Activated CD8-positive, alpha-beta memory T cell treated with anti-CD3 and anti-CD28 coated beads, Interleukin-2, amount 50 U/mL, for 48 hours (primary cell): Measurements from ENCODE around the gene NAT14.
"Not testable (repeated sequence)": the region's sequence is repeated elsewhere in the genome, so short reads cannot be mapped to it uniquely, and the experiment has no call there.

Experiments used
- DNase-seq: peaks from one replicate; pipeline ENCODE4 v3.0.0-alpha.2; 2020

NAT14 gene

GRCh38 chr19:55504252-55504603 lies 19.2 kb downstream of the NAT14 start:
- no peak for DNase-seq

DNA sequence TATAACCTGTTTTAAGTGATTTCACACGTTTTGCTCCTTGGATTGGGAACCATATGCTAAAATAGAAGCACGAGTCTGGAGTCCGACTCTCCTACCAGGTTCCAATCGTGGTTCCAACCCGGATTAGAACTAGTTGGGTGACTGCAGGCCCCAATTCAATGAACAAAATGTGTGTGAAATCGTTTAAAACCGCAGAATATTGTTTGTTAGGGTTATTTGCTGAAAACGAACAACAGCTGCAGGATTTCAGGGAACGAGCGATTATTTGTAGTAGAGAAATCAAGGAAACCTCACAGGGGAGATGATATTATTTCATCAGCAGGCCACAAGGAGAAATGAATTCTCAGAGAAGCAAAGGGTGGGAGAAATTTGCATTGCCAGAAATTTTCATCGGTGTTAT lies 20.0 kb downstream of the NAT14 start:
- DNase-seq: no peak

DNA sequence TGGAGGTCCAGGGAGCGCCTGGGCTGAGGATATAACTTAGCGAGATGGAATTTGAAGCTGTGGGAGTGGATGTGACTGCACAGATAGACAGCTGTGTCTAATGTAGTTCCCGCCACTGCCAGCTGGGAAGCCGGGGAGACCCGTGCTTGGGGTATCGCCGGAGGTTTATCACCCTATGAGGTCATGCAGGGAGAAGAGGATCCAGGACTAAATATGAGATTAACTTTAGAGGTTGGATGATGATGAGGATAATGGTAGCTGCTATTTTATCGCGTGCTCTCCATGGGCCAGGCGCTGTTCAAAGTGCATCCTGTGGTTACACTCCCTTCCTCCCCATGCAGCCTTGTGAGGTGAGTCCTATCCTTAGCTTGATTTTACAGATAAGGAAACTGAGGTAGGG lies 23.1 kb downstream of the NAT14 start:
- no peak for DNase-seq

DNA sequence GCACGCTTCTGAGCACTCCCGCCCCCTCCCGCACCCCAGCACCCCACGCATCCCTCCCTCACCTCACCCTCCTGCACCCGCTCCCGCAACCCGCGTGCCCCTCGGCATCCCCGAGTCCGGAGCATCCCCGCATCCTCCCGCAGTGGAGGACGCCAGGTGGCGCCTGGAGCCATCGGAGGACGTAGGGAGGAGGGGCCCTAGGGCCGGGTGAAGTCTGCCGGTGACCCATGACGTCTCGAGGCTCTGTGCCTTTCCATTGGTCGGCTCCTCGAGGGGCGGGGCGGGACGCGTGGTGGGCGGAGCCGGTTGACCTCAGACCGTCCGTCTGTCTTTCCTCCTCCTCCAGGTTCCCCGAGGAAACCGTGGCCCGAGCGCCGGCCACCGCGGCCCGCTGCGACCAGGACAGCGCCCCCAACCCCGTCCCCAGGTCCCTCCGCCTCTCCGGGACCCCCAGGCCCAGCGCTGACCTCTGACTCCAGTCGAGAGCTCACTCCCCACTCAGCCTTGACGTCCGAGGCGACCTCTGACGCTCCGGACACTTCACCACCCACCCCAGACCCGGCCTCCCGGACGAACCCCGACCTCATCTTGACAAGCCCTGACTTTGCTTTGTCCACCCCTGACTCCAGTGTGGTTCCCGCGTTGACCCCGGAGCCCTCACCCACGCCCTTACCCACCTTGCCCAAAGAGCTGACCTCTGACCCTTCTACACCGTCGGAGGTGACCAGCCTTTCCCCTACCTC lies 32.1 kb downstream of the NAT14 start:
- DNase-seq: peak; percentile 98

DNA sequence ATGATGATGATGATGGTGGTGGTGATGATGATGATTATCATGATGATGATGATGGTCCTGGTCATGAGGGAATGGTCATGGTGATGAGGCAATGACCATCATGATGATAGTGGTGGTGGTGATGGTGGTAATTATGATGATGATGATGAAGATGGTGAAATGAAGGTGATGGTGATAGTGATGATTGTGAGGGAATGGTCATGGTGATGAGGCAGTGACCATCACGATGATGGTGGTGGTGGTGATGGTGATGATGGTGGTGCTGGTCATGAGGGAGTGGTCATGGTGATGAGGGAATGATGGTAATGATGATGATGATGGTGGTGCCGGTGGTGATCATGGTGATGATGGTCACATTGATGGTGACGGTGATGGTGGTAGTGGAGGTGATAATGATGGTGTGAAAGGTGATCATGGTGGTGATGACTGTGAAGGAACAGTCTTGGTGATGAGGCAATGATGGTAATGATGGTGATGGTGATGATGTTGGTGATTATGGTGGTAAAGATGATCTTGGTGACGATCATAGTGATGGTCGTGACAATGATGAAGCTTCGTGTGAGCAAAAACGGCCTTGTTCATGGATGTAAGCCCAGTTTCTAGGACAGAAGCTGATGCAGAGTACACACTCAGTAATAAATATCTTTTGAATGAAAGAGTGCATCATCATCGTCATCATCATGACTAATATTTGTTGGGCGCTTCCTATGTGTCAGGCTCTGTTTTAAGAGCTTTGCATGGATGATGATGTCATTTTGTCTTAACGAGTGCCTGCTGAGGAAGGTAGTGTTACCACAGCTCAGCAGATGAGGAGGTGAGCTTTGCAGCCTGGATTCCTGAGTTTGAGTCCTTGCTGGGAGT lies 34.7 kb downstream of the NAT14 start:
- no peak for DNase-seq

DNA sequence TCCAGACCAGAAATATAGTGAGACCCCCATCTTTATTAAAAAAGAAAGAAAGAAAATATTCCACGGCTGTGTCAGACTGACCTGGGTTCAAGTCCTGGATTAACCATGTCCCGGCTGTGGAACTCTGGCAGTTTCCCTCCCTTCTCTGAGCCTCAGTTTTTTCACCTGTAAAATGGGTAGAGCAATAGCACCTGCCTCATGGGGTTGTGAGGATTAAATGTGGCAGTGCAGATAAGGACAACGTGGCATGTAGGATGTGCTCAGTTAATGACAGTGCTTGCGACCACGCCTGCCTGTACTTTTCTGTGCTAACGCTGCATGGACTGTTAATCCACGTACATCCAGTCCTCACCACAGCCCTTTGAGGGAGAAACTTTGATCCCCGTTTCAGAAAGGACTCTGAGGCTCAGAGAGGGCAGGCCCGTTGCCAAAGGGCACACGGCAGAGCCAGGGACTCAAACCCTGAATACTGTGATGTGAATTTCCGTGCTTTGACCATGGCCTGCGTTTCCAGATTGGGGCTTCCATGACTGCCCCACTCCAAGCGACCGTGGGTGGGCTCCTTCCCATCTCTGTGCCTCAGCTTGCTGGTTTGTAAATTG lies 35.8 kb downstream of the NAT14 start:
- DNase-seq: no peak

GRCh38 chr19:55525289-55526101 lies 40.5 kb downstream of the NAT14 start:
- DNase-seq: no peak

DNA sequence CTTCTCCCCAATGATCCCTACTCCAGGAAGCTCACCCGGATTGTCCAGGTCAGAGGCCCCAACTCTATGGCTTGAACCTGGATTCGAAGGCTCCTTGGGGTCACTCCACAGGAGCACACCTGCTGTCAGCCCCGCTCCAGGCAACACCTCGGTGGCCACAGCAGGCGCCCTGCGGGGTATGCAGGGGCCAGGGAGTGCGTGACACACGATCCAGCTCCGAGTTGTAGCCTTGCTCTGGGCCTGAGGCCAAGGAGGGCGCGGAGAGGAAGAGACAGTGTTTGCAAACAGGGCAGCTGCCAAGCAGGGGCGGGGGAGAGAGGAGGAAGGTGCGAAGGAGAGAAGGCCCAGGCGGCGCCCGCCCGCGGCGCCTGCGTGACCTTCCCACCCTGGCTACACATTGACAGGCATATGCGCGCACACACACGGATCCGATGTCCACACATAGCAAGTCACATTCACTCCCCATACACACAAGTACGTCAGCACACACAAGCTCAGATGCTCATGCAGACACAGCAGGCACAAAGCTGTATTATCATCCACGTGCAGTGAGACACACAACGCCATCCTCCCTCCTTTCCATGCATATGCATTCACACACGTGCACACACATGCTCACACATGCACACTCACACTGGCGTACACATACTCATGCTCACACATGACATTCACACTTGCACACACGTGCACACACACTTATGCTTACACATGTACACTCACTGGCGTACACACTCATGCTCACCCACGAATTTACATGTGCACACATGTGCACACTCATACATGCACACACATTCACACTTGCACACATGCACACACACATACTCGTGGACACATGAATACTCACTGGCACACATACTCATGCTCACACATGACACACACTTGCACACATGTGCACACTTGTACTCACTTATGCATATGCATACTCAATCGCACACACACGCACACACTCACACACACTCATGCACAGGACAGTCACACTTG lies 41.5 kb downstream of the NAT14 start:
- DNase-seq: no peak

- no peak for DNase-seq
Observed at GRCh38 chr19:55527197-55528029, 42.4 kb downstream of the NAT14 start.

DNA sequence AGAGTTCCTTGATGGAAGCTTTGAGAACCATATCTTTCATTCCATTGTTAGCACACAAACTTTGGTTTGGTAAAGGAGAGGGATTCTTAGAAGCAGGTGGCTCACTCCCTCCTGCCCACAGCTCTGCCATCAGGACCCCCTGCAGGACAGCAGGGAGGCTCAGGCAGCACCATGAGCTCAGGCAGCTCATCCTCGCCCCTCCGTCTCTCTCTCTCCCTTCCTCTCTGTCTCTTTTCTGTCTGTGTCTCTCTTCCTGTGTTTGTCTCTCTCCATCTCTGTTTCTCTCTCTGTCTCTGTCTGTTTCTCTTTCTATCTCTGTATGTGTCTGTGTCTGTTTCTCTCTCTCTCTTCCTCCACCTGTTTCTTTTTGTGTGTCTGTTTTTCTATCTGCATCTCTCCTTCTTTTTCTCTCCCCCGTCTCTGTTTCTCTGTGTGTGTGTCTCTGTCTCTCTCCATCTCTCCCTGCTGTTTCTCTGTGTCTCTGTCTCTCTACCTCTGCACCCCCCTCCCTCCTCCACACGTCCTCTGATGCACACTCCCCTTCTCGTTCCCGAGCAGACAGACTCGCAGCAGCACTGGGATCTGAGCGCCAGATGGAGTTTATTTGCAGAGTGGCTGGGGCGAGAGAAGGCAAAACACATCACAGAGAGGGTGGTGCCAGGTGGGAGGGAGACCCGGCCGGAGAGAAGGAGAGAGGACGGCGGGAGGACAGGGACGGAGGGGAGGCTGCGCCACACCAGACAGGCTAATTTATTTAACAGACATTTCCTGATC lies 43.2 kb downstream of the NAT14 start:
- DNase-seq: no peak

- DNase-seq: no peak
Observed at GRCh38 chr19:55529636-55530234, 44.7 kb downstream of the NAT14 start.

GRCh38 chr19:55530996-55531395 lies 46.0 kb downstream of the NAT14 start:
- no peak for DNase-seq

DNA sequence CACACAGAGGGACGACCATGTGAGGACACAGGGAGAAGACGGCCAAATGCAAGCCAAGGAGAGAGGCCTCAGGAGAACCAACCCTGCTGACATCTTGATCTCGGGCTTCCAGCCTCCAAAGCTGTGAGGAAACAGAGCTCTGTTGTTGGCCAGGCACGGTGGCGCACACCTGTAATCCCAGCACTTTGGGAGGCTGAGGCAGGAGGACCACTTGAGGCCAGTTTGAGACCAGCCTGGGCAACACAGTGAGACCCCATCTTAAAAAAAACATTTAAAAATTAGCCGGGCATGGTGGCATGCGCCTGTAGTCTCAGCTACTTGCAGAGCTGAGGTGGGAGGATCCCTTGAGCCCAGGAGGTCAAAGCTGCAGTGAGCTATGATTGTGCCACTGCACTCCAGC lies 49.3 kb downstream of the NAT14 start:
- DNase-seq: not testable (repeated sequence)

DNA sequence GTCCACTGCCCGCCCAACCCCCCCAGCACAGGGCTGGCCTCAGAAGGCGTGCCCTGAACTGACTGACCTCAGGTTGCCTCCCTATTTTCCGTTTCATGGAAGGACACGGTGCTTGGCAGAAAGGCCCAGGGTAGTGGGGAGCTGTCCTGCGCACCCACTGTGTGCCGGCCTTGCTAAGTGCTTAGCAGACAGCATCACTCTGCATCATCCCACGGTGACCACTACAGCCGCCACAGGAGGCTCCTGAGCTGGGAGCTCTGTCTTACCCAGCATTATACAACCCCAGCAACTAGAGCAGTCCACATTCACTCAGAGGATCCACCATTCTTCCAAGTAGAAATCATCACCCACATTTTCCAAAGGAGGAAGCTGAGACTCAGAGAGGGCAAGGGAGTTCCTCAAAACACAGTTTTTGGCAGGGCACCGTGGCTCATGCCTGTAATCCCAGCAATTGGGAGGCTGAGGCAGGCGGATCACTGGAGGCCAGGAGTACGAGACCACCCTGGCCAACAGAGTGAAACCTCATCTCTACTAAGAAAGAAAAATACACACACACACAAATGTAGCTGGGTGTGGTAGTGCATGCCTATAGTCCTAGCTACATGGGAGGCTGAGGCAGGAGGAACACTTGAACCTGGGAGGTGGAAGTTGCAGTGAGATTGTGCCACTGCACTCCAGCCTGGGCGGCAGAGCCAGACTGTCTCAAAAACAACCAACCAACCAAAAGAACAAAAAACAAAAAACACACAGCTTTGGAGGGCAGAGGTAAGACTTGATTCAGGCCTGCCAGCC lies 50.4 kb downstream of the NAT14 start:
- DNase-seq: no peak

DNA sequence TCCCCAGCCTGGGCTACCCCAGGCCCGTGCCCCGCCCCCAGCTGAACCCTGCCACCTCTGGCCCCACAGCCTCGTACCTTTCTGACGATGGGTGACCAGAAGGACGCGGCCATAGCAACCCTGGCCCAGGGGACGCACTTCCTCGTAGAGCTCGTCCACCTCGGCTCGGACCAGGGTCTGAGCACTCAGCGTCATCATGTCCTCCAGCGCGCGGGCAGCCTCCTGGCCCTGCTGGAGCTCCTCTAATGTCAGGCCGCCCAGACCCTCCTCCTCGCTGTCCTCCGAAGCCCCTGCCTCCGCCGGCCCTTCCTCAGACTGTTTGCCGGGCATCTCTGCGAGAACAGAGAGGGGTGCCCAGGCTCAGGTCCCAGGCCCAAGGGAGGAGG lies 51.0 kb downstream of the NAT14 start:
- DNase-seq: no peak

DNA sequence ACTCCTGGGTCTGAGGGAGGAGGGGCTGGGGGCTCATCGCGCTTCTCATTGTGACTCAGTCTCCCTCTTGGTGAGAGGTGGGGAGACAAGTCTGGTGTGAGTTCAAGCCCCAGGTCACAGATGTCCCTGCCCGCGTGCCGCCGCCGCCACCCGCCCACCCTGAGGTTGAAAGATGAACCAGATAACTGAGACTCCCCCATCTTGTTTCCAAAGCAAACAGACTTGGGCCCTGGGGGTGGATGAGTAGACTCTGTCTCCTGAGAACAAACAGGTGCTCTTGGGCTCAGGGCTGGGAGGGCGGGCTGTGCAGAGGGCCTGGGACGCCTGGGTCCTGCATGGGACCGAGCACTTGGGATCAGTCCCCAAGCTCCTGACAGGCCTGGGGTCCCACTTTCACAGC lies 51.4 kb downstream of the NAT14 start:
- no peak for DNase-seq
